Glutamatergic neuron (in vitro differentiated cells): Measurements from ENCODE around the gene ATP5PO. TPM values are rescaled to one million over a fixed set of nuclear protein-coding genes. Genes with fewer than 3 reads are reported as not detected.

Source experiments
- DNase-seq: peaks from one replicate; pipeline ENCODE4 v3.0.0; 2022
- H3K27ac Mint-ChIP-seq: one replicate; pipeline ENCODE4 v1.8.0; 2020; ENCODE audit warnings: mild to moderate bottlenecking, mixed read lengths, inconsistent platforms; ENCODE audit not compliant: unreplicated experiment
- H3K27me3 Mint-ChIP-seq: one replicate; pipeline ENCODE4 v1.8.0; 2020; ENCODE audit warnings: mild to moderate bottlenecking, moderate library complexity, mixed read lengths, inconsistent platforms; ENCODE audit not compliant: unreplicated experiment
- H3K36me3 Mint-ChIP-seq: one replicate; pipeline ENCODE4 v1.8.0; 2020; ENCODE audit warnings: mild to moderate bottlenecking, mixed read lengths, inconsistent platforms; ENCODE audit not compliant: unreplicated experiment
- H3K4me1 Mint-ChIP-seq: one replicate; pipeline ENCODE4 v1.8.0; 2020; ENCODE audit warnings: mild to moderate bottlenecking, low read depth, mixed read lengths, inconsistent platforms; ENCODE audit not compliant: unreplicated experiment
- H3K4me3 Mint-ChIP-seq: one replicate; pipeline ENCODE4 v1.8.0; 2020; ENCODE audit warnings: mild to moderate bottlenecking, mixed read lengths, inconsistent platforms; ENCODE audit not compliant: unreplicated experiment
- H3K9me3 Mint-ChIP-seq: one replicate; pipeline ENCODE4 v1.8.0; 2020; ENCODE audit warnings: mild to moderate bottlenecking, moderate library complexity, mixed read lengths, inconsistent platforms; ENCODE audit not compliant: unreplicated experiment
- total RNA-seq: library from RNA; stranded (reverse); fragmentation: NEBNext Ultra II Directional; extraction: Animal tissue kit (Norgen Biotek cat#: 25700); gene quantifications from one replicate; pipeline ENCODE4 v1.2.1, GENCODE V29; 2021; ENCODE audit not compliant: unreplicated experiment
- TF ChIP-seq, protein P1 (sequence below): fragments of 200-600 bp; sonication (generic); IDR thresholded peaks from one replicate; pipeline ENCODE4 v1.5.0; 2021; ENCODE audit not compliant: partially characterized antibody, unreplicated experiment

The ATP5PO gene
- total RNA-seq, 1 donor from 2014 or later: 236 TPM

DNA sequence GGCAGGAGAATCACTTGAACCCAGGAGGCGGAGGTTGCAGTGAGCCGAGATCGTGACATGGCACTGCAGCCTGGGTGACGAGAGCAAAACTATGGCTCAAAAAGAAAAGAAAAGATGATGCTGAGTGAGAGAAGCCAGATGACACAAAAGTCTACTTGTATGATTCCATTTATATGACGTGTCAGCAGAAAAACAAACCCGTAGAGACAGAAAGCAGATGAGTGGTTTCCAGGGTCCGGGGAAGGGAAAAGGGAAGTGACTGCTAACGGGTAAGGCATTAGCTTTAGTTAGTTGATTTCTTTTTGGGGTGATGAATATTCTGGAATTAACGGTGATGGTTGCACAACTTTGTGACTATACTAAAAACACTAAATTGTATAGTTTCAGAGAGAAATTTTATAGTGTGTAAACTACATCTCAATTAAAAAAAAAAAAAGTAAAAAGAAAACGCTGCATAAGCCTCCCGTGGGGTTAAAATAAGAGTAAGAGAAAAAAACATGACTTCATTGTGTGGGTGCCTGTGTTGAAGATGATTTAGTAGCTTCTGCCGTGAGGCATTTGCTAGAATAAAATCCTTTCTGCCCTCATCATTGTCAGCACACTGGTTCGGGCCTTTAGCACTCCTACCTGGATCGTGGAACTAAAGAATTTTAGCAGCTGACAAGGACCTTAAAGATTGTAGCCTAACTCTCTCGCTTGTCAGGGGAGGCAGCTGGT is 24.7 kb upstream of the ATP5PO start:
- H3K4me3 Mint-ChIP-seq: no peak overlapping the region
- no peak for DNase-seq
- peaks cover 10% of the 10 kb centered on the region for H3K36me3 Mint-ChIP-seq
- TF ChIP-seq, protein P1, sequence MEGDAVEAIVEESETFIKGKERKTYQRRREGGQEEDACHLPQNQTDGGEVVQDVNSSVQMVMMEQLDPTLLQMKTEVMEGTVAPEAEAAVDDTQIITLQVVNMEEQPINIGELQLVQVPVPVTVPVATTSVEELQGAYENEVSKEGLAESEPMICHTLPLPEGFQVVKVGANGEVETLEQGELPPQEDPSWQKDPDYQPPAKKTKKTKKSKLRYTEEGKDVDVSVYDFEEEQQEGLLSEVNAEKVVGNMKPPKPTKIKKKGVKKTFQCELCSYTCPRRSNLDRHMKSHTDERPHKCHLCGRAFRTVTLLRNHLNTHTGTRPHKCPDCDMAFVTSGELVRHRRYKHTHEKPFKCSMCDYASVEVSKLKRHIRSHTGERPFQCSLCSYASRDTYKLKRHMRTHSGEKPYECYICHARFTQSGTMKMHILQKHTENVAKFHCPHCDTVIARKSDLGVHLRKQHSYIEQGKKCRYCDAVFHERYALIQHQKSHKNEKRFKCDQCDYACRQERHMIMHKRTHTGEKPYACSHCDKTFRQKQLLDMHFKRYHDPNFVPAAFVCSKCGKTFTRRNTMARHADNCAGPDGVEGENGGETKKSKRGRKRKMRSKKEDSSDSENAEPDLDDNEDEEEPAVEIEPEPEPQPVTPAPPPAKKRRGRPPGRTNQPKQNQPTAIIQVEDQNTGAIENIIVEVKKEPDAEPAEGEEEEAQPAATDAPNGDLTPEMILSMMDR: no peak
- peaks cover 2% of the 10 kb centered on the region for H3K27me3 Mint-ChIP-seq
- H3K27ac Mint-ChIP-seq: no peak overlapping the region
- H3K4me1 Mint-ChIP-seq: no peaks in the 10 kb centered on the region
- no peaks in the 10 kb centered on the region for H3K9me3 Mint-ChIP-seq

GRCh38 chr21:33939226-33939625 is 23.6 kb upstream of the ATP5PO start:
- TF ChIP-seq, protein P1: no peak
- H3K4me1 Mint-ChIP-seq: no peaks in the 10 kb centered on the region

GRCh38 chr21:33938381-33938780 is 22.8 kb upstream of the ATP5PO start:
- DNase-seq: no peak
- Mint-ChIP-seq H3K4me1 (no peaks in the 10 kb centered on the region), H3K9me3 (no peaks in the 10 kb centered on the region), H3K4me3 (no peak overlapping the region), H3K27me3 (peaks cover 2% of the 10 kb centered on the region), H3K27ac (no peak overlapping the region), H3K36me3 (no peaks in the 10 kb centered on the region)
- TF ChIP-seq, protein P1: no peak

More at GRCh38 chr21:33939226-33939625, 23.6 kb upstream of the ATP5PO start:
- H3K27ac Mint-ChIP-seq: no peak overlapping the region
- H3K36me3 Mint-ChIP-seq: peaks cover 2% of the 10 kb centered on the region
- H3K27me3 Mint-ChIP-seq: peaks cover 2% of the 10 kb centered on the region
- DNase-seq: no peak
- no peak overlapping the region for H3K4me3 Mint-ChIP-seq
- no peaks in the 10 kb centered on the region for H3K9me3 Mint-ChIP-seq

DNA sequence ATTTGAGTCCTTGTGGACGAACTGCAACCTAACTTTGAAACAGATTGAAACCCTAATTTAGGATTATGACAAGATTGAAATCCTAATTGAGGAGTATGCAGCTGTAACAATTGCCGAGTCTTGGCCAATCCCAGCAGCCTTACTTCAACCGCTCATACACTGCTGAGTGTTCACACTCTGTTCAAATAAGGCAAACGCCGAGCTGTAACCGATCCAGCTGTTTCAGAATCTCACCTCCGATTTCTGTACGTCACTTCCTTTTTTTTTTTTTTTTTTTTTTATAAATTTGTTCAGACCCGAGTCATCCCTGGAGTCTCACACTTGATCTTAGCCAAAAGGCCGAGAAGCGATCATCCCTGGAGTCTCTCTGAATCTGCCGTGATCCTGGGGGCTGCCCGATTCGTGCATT is 22.3 kb upstream of the ATP5PO start:
- DNase-seq: no peak
- Mint-ChIP-seq H3K4me1 (no peaks in the 10 kb centered on the region), H3K4me3 (no peak overlapping the region), H3K9me3 (no peaks in the 10 kb centered on the region), H3K36me3 (no peaks in the 10 kb centered on the region), H3K27me3 (peaks cover 2% of the 10 kb centered on the region), H3K27ac (no peak overlapping the region)
- TF ChIP-seq, protein P1: no peak

DNA sequence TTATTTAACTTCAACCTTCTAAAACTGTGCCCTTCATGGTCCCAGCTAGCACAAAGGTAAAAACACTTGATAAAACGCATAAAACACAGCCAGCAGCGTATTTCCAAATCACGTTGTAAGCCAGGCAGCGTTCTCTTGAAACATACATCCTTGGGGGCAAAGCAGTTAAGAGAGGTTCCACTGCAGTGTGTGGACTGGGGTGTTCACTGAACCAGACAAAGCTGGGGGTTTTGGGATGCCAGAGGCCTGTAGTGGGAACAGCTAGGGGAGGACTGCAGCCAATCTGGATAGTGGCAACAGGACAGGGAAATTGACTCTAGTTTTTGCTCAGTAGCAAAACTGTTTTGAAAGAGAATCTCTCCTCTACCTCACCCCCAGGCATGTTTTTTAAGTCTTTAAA is 21.5 kb upstream of the ATP5PO start:
- no peaks in the 10 kb centered on the region for H3K4me1 Mint-ChIP-seq
- H3K27ac Mint-ChIP-seq: no peak overlapping the region
- H3K4me3 Mint-ChIP-seq: no peak overlapping the region
- H3K9me3 Mint-ChIP-seq: no peaks in the 10 kb centered on the region
- DNase-seq: no peak
- TF ChIP-seq, protein P1: no peak
- H3K36me3 Mint-ChIP-seq: peaks cover 4% of the 10 kb centered on the region
- H3K27me3 Mint-ChIP-seq: peaks cover 2% of the 10 kb centered on the region
